BJ (cell line): Measurements from ENCODE around the gene IL17F. TPM values are rescaled to one million over a fixed set of nuclear protein-coding genes. Genes with fewer than 3 reads are reported as not detected.

ENCODE experiments used
- CTCF ChIA-PET: fragments of 350-600 bp; formaldehyde crosslinking; extraction: SDS; loops from one replicate; lab custom pipeline; 2021; ENCODE audit warnings: antibody characterized with exemption, inconsistent platforms; lab: Yijun Ruan, JAX
- POLR2A ChIA-PET: fragments of 300-600 bp; sonication (Branson Sonifier 250); formaldehyde crosslinking; extraction: SDS; loops from one replicate; lab custom pipeline; 2021; ENCODE audit warnings: antibody characterized with exemption; lab: Charles Lee
- DNase-seq: peaks from one replicate; pipeline ENCODE4 v3.0.0-alpha.2; 2011; ENCODE audit warnings: low read depth
- H3K27me3 ChIP-seq: 2 replicates; pipeline ENCODE4 v1.6.0; 2011; ENCODE audit warnings: low read length; ENCODE audit not compliant: control insufficient read depth, insufficient read depth
- H3K36me3 ChIP-seq: 2 replicates; pipeline ENCODE4 v1.5.1; 2011; ENCODE audit warnings: low read length; ENCODE audit not compliant: control insufficient read depth, insufficient read depth
- H3K4me3 ChIP-seq: 2 replicates; pipeline ENCODE4 v1.5.1; 2011; ENCODE audit warnings: low read depth, mild to moderate bottlenecking, control low read depth, low read length
- polyA minus RNA-seq: library from RNA; depleted of rRNA, polyadenylated mRNA; stranded (reverse); fragments of >200 nt; gene quantifications from 2 replicates; pipeline ENCODE4 v1.2.3, GENCODE V29; 2011; rRNA and poly(A)+ RNA removed
- polyA plus RNA-seq: library from polyadenylated mRNA; depleted of rRNA; stranded (reverse); fragments of >200 nt; gene quantifications from 2 replicates; pipeline ENCODE4 v1.2.3, GENCODE V29; 2011; rRNA removed
- TF ChIP-seq, protein P1 (sequence below): IDR thresholded peaks from 2 replicates; pipeline ENCODE4 v1.5.1; 2011; ENCODE audit warnings: low read depth, mild to moderate bottlenecking, control low read depth, inconsistent platforms, low read length, moderate library complexity; ENCODE audit not compliant: insufficient read depth

Gene IL17F
- polyA plus RNA-seq (not detected in 2 replicates), polyA minus RNA-seq (not detected in 2 replicates)

DNA sequence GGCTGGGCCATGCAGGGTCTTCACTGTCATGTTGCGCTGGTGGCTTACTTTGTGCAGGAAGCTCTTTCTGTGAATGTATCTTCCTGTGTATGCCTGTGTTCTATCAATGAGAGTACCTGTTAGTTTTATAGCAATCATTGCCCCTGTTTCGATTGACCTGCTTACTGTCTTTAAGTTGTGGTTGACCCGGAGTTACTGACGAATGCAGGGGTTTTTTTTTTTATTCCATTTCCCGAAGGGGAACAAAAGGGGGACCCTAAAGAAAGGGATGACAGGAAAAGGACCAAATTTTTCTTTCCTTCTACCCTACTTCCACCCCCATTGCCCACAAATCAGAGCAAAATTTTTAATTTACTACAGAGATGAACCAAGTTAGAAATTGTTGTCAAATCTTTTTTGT is at the start of gene IL17F:
IL17F (minus strand) TSS at position 101 of the 400 bp plus-strand sequence; CDS start at position 30, 71 bp downstream.
- H3K27me3 ChIP-seq = peaks cover 9% of the 10 kb centered on the region

GRCh38 chr6:52293067-52293466 is 48.8 kb upstream of the IL17F start:
- Histone ChIP-seq H3K36me3 (no peaks in the 10 kb centered on the region), H3K27me3 (no peaks in the 10 kb centered on the region; the same call in 1 of the 2 replicates), H3K4me3 (no peak overlapping the region)
- DNase-seq = no peak
- TF ChIP-seq, protein P1, sequence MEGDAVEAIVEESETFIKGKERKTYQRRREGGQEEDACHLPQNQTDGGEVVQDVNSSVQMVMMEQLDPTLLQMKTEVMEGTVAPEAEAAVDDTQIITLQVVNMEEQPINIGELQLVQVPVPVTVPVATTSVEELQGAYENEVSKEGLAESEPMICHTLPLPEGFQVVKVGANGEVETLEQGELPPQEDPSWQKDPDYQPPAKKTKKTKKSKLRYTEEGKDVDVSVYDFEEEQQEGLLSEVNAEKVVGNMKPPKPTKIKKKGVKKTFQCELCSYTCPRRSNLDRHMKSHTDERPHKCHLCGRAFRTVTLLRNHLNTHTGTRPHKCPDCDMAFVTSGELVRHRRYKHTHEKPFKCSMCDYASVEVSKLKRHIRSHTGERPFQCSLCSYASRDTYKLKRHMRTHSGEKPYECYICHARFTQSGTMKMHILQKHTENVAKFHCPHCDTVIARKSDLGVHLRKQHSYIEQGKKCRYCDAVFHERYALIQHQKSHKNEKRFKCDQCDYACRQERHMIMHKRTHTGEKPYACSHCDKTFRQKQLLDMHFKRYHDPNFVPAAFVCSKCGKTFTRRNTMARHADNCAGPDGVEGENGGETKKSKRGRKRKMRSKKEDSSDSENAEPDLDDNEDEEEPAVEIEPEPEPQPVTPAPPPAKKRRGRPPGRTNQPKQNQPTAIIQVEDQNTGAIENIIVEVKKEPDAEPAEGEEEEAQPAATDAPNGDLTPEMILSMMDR = no peak
- ChIA-PET POLR2A (no interaction called here), CTCF (interaction anchor here (0.7 to 1.6 kb wide), 2 partner anchors 39 to 96 kb away, joined by 3 to 4 read pairs; no protein-coding TSS in a partner anchor)

More for the DNA sequence above, at the start of gene IL17F:
- TF ChIP-seq, protein P1 = no peak
- Histone ChIP-seq H3K36me3 (no peaks in the 10 kb centered on the region), H3K4me3 (no peak within 1 kb of the TSS)
- ChIA-PET POLR2A (no interaction called here), CTCF (interaction anchor here (0.7 kb wide), 1 partner anchor 11 kb away, joined by 4 read pairs; no protein-coding TSS in a partner anchor)
- no peak for DNase-seq

GRCh38 chr6:52288841-52289240 is 44.5 kb upstream of the IL17F start:
- CTCF ChIA-PET = interaction anchor here (0.6 kb wide), 1 partner anchor 118 kb away, joined by 3 read pairs; no protein-coding TSS in a partner anchor
- no peak for DNase-seq
- Histone ChIP-seq H3K27me3 (no peaks in the 10 kb centered on the region; the same call in 1 of the 2 replicates), H3K36me3 (no peaks in the 10 kb centered on the region), H3K4me3 (no peak overlapping the region)
- POLR2A ChIA-PET = no interaction called here
- TF ChIP-seq, protein P1 = no peak

- ChIA-PET CTCF (interaction anchor here (0.7 kb wide), 1 partner anchor 25 kb away, joined by 3 read pairs; no protein-coding TSS in a partner anchor), POLR2A (no interaction called here)
- H3K36me3 ChIP-seq = no peaks in the 10 kb centered on the region
- TF ChIP-seq, protein P1 = no peak
- no peak overlapping the region for H3K4me3 ChIP-seq
- DNase-seq = no peak
- H3K27me3 ChIP-seq = no peaks in the 10 kb centered on the region; the same call in 1 of the 2 replicates
Measured at GRCh38 chr6:52288216-52288615, 43.9 kb upstream of the IL17F start.

- Histone ChIP-seq H3K4me3 (no peak overlapping the region), H3K36me3 (no peaks in the 10 kb centered on the region), H3K27me3 (no peaks in the 10 kb centered on the region; the same call in 1 of the 2 replicates)
- POLR2A ChIA-PET = no interaction called here
- DNase-seq = no peak
- CTCF ChIA-PET = interaction anchor here (0.8 to 3.0 kb wide), 20 partner anchors 8 to 365 kb away, joined by 3 to 22 read pairs (median 6); partner anchors contain the start of gene PAQR8
- TF ChIP-seq, protein P1 = peak; percentile 80
Measured at GRCh38 chr6:52286798-52287432, 42.6 kb upstream of the IL17F start.
